GM19023 (cell line): Measurements from ENCODE around the gene ERICH2.

Experiments
- ATAC-seq: cut with Tn5 transposase; IDR thresholded peaks from one replicate; pipeline ENCODE4 v1.9.1; 2021; ENCODE audit warnings: mild to moderate bottlenecking, moderate library complexity; ENCODE audit not compliant: unreplicated experiment

ERICH2 gene

GRCh38 chr2:170836027-170836426 lies 65.8 kb downstream of the ERICH2 start:
- ATAC-seq, result no peak

- no peak for ATAC-seq
These were observed 70.6 kb downstream of the ERICH2 start for GRCh38 chr2:170840717-170841210.

- no peak for ATAC-seq
These were observed 72.6 kb downstream of the ERICH2 start for GRCh38 chr2:170842785-170843184.

- no peak for ATAC-seq
These were observed 73.5 kb downstream of the ERICH2 start for GRCh38 chr2:170843656-170844055.

- no peak for ATAC-seq
These were observed 75.2 kb downstream of the ERICH2 start for GRCh38 chr2:170845343-170845742.

- ATAC-seq, result no peak
These were observed 76.1 kb downstream of the ERICH2 start for GRCh38 chr2:170846314-170846713.

GRCh38 chr2:170847716-170848115 lies 77.5 kb downstream of the ERICH2 start:
- ATAC-seq, result no peak
